HG02571 (cell line): ENCODE results near the gene CNTN1.

ENCODE experiments used
- ATAC-seq: cut with Tn5 transposase; IDR thresholded peaks from one replicate; pipeline ENCODE4 v1.9.1; 2021; ENCODE audit warnings: mild to moderate bottlenecking, moderate library complexity; ENCODE audit not compliant: unreplicated experiment

Gene CNTN1

DNA sequence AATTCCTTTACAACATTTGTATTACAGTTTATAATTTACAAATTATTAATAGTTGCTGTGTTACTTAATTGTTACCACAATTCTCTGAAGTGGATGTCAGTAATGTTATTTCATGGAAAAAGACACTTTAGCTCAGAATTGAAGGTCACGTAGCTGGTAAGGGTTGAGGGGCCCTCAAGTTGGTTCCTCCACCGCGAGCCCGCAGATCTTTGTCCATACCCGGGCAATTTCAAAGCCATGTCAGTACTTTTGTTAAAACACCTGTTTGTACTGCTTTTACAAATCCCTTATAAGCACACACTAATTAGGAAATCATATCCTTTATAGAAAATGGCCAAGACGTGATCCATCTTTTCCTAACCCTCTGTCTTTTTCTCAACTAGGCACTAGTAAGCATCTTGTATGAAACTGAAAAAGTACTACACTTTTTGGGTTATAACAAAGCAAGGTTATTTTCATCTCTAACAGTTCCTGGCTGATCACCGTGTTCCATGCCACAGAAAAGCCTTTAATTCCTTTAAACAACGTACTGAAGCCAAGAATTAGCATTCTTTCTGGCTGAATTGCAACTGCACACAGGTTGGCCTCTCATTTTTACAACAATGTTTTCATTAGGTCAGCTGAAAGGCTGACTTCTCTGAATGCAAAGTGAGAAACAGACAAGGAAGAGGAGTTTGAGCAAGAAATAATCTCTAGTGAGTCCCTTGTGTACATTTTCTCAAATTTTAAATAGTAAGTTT is 76.1 kb downstream of the CNTN1 start:
- no peak for ATAC-seq

DNA sequence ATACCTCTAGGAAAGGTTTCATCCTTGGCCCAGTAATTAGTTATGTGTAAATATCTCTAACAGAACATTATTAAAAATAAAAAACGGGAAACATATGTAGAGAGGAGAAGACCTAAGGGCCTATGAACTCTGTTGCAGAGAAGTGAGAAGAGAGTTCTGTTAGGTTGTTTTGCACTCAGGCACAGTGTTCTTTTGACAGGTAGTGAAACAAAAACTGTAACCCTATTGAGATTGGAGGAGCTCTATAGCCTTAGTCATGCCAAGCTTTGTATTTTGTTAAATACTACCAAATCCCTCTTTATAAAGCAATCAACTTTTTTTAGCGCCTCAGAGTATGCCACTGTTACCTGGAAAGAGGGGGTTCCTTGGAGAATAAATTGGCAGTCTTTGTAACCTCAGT is 77.6 kb downstream of the CNTN1 start:
- no peak for ATAC-seq

DNA sequence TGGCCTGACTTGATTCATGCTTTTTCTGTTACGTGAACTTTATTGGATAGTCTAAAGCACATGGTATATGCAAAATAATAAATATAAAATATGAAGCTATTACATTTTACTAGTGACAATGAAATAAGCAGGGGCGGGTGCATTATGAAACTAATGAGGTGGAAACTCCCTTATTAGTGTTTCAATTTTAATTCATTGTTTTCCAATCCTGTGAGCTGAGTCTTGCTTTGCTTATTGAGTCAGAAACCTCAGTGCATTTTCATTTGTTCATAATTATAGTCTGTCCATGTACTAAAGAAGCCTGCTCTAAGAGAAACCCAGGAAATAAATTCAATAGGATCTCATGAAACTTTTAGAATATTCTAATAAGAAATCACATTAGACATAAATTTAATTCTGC is 78.5 kb downstream of the CNTN1 start:
- no peak for ATAC-seq

DNA sequence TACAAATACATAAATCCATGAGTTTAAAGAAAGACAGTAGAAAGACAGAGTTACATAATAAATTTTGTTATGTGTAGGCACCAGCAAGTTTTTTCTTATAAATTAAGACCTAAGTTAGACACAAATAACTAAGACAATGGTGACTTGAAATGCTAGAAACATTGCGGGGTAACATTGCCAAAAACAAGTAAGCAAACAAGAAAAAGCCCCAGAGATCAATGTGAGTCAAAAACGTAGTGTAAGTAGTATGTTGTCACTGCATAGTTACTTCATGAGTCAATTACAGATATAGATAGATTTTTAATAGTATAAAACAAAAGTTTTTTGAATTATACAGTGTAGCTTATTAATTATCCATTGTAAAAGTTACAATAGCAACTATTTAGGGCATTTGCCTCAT is 83.4 kb downstream of the CNTN1 start:
- ATAC-seq: no peak

- no peak for ATAC-seq
Measured at GRCh38 chr12:40784102-40784501, 91.9 kb downstream of the CNTN1 start.

- no peak for ATAC-seq
Measured at GRCh38 chr12:40788276-40788675, 96.0 kb downstream of the CNTN1 start.

GRCh38 chr12:40792792-40793386 is 100.7 kb downstream of the CNTN1 start:
- ATAC-seq: no peak

- ATAC-seq: no peak
Measured at GRCh38 chr12:40793471-40793870, 101.2 kb downstream of the CNTN1 start.

GRCh38 chr12:40794087-40794486 is 101.8 kb downstream of the CNTN1 start:
- ATAC-seq: no peak

- ATAC-seq: no peak
Measured at GRCh38 chr12:40801082-40801481, 108.8 kb downstream of the CNTN1 start.

GRCh38 chr12:40801861-40802260 is 109.6 kb downstream of the CNTN1 start:
- no peak for ATAC-seq

- no peak for ATAC-seq
Measured at GRCh38 chr12:40802656-40803055, 110.4 kb downstream of the CNTN1 start.

DNA sequence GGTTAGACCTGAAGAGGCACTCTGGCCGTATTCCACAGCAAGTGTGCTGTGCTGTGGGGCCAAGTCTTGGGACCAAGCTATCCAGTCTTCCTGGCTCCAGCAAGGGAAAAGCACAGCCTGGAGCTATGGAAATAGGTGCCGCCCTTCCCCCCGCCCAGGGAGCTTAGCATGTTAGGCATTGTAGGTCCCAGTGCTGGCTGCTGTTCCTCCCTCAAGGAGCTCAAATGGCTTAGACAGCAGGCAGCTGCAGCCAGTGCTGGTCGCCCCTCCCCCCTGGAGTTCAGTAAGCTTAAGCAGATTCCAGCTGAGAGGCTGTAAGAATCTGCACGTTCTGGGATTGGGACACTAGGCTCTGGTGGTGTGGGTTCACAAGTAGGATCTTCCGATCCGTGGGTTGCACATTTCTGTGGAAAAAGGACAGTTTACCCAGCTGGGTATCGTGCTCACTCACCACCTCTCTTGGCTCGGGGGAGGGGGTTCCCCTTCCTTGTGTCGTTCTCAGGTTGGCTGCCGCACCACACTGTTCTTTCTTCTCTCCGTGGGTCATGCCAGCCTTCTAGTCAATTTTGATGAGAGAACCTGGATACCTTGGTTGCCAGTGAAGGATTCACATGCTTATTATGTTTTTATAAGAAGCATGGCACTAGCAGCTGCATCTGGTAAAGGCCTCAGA is 127.3 kb downstream of the CNTN1 start:
- ATAC-seq: no peak

DNA sequence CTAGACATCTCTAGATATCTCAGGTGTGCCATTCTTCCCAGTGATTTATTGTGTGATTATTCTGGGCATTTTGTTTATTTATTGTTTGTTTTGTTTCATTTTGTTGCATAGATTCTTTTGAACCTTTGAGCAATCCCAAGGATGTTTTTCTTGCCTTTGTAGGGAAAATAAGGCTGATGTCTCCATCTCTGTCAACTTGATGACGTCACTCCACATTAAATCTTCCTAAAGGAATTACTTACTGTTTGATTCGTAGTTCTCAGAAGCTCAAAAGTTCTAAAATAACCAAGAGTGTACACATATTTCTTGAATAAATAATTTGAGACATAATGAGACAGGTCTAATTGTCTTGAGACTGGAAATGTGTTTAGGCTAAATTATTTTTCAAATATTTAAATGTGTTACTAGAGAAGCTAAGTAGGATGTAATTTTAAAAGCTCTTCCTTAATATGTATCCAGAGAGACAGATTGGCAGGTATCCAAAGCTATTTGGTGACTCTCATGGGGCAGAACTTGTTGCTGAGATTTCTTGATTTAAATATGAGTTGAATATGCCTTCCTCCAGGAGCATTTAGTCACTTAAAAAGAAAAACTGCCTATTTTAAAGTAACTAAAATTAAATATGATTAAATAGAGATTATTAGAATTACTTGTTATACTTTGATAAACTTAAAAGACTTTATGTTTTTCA is 128.7 kb downstream of the CNTN1 start:
- ATAC-seq: no peak

GRCh38 chr12:40825156-40825555 is 132.9 kb downstream of the CNTN1 start:
- ATAC-seq: no peak

DNA sequence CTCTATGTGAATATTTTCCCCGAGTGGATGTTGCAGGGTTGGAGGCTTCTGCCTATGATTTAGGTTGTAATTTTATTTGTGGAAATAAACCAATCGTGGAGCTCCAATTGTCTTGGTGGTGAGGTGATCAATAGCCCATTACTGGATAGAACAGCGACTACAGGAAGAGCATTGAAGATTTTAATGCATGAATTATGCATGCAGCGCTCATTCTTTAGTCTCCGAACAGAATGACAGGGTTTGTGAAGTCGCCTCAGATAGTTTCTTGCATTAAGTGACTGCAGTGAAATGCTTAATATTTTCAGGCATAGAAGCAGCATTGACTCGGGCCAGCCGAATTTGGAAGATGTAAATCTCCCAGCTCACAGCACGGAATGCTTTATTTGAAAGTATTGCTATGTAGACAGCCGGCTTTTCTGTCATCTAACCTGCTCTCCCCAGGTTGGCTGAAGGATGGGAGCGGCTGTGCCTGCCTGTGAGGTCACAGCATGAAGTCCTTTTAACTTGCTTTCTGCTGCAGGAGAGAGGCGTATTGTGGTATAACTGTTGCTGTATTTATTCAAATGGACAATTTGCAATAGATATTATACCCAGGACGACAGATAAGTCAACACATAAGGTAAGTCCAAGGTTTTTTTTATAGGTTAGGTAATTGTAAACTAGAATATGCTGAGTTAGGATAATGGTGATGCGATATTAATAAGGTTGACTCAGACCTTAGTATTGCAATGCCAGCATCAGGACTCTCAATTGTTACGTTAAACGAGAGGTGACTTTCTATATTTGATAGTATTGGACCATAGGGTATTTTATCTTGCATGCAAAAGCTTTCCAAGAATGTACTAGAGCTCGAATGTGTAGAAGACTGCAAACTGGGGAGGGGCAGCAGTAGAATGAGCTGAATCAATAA is 135.7 kb downstream of the CNTN1 start:
- ATAC-seq: no peak

GRCh38 chr12:40828593-40828990 is 136.4 kb downstream of the CNTN1 start:
- no peak for ATAC-seq

DNA sequence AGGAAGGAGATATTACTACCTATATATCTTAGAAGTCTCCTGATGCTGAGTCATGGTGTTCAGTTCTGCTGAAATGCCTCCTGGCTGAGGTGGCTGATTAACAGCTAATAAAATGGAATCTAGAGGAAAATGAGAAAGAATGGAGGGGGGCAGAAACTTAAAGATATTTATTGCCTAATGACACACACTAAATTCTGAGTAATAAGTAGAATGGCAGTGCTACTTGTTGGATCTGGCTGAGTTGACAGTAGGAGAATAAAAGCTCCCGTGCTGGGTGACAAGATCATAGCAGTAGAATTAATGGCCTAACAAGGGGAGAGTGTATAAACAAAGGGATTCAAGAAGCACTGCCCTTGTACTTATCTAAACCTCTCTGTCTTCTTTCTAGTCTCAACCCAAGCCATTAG is 137.5 kb downstream of the CNTN1 start:
- no peak for ATAC-seq

GRCh38 chr12:40831916-40832315 is 139.7 kb downstream of the CNTN1 start:
- no peak for ATAC-seq

DNA sequence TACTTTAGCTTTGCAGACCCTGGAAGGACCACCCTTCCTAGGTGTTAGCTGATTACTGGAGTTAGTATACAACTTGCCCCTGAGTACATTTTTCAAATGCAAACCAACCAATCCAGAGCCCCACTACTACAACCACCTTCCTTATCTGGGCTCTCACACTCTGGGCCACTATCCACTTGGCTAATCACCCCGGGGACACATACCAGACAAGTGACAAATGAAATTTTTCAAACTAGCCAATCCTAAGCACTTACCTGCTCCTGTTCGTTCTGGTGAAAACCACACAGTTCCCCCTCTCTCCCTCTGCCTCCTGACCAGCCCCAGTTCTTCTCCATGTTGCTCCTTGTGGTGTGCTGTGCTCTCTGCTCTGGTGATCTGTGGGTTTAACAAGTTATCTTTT is 140.4 kb downstream of the CNTN1 start:
- ATAC-seq: no peak

- ATAC-seq: no peak
Measured at GRCh38 chr12:40833818-40834217, 141.6 kb downstream of the CNTN1 start.
